C4-2B (cell line): ENCODE data around the gene CGA.

Source experiments
- ZFX ChIP-seq: fragments of 450-650 bp; IDR thresholded peaks from 2 replicates; pipeline ENCODE4 v1.6.1; 2017
- TF ChIP-seq, protein P1 (sequence below): fragments of 450-650 bp; conservative IDR thresholded peaks from 2 replicates; pipeline ENCODE4 v1.5.1; 2017; ENCODE audit warnings: mild to moderate bottlenecking

DNA sequence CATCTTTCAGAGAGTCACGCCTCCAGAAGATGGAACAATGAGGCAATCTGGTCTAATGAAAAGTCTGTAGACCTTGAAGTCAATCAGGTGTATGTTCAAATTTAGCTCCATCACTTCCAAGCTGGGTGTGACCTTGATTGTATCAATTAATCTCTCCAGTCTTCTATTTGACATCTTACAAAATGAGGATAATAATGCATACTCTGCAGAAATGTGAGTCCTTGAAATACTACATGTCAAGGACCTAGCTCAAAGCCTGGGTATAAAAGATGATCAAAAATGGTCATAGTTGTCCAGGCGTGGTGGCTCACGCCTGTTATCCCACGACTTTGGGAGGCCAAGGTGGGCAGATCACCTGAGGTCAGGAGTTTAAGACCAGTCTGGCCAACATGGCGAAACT lies 29.8 kb downstream of the CGA start:
- TF ChIP-seq, protein P1, sequence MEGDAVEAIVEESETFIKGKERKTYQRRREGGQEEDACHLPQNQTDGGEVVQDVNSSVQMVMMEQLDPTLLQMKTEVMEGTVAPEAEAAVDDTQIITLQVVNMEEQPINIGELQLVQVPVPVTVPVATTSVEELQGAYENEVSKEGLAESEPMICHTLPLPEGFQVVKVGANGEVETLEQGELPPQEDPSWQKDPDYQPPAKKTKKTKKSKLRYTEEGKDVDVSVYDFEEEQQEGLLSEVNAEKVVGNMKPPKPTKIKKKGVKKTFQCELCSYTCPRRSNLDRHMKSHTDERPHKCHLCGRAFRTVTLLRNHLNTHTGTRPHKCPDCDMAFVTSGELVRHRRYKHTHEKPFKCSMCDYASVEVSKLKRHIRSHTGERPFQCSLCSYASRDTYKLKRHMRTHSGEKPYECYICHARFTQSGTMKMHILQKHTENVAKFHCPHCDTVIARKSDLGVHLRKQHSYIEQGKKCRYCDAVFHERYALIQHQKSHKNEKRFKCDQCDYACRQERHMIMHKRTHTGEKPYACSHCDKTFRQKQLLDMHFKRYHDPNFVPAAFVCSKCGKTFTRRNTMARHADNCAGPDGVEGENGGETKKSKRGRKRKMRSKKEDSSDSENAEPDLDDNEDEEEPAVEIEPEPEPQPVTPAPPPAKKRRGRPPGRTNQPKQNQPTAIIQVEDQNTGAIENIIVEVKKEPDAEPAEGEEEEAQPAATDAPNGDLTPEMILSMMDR: no peak
- no peak for TF ChIP-seq ZFX
